ENCODE measurements around the gene ITIH3.

Gene ITIH3

GRCh38 chr3:52779011-52779836, 15.4 kb upstream of the ITIH3 start:
- no peak for DNase-seq

- DNase-seq: no peak
Measured at GRCh38 chr3:52779837-52780585, 14.6 kb upstream of the ITIH3 start.

GRCh38 chr3:52781741-52782140, 12.9 kb upstream of the ITIH3 start:
- DNase-seq: no peak

GRCh38 chr3:52782412-52783210, 12.0 kb upstream of the ITIH3 start:
- DNase-seq: no peak

GRCh38 chr3:52783211-52783555, 11.4 kb upstream of the ITIH3 start:
- DNase-seq: no peak

GRCh38 chr3:52784021-52784621, 10.5 kb upstream of the ITIH3 start:
- no peak for DNase-seq

GRCh38 chr3:52784931-52785590, 9.5 kb upstream of the ITIH3 start:
- DNase-seq: no peak

- no peak for DNase-seq
Measured at GRCh38 chr3:52786330-52787215, 8.0 kb upstream of the ITIH3 start.

- no peak for DNase-seq
Measured at GRCh38 chr3:52787246-52787645, 7.3 kb upstream of the ITIH3 start.

GRCh38 chr3:52787672-52788625, 6.6 kb upstream of the ITIH3 start:
- DNase-seq: no peak

GRCh38 chr3:52788890-52789745, 5.5 kb upstream of the ITIH3 start:
- no peak for DNase-seq

- no peak for DNase-seq
Measured at GRCh38 chr3:52789746-52790040, 4.9 kb upstream of the ITIH3 start.

GRCh38 chr3:52790337-52790736, 4.3 kb upstream of the ITIH3 start:
- DNase-seq: no peak

- DNase-seq: no peak
Measured at GRCh38 chr3:52790741-52791140, 3.9 kb upstream of the ITIH3 start.

- DNase-seq: no peak
Measured at GRCh38 chr3:52791366-52791765, 3.2 kb upstream of the ITIH3 start.

- no peak for DNase-seq
Measured at GRCh38 chr3:52791928-52792327, 2.7 kb upstream of the ITIH3 start.

- no peak for DNase-seq
Measured at GRCh38 chr3:52792413-52792812, 2.2 kb upstream of the ITIH3 start.

GRCh38 chr3:52792961-52793695, 1.5 kb upstream of the ITIH3 start:
- DNase-seq: peak; percentile 85 to 89

All from NCI-H446 (cell line).